HG03558 (cell line): ENCODE data around the gene GJD4.

ENCODE experiments used
- ATAC-seq: cut with Tn5 transposase; IDR thresholded peaks from one replicate; pipeline ENCODE4 v1.9.1; 2021; ENCODE audit warnings: moderate number of reproducible peaks; ENCODE audit not compliant: unreplicated experiment; ENCODE audit errors: extremely low read depth

Gene GJD4

DNA sequence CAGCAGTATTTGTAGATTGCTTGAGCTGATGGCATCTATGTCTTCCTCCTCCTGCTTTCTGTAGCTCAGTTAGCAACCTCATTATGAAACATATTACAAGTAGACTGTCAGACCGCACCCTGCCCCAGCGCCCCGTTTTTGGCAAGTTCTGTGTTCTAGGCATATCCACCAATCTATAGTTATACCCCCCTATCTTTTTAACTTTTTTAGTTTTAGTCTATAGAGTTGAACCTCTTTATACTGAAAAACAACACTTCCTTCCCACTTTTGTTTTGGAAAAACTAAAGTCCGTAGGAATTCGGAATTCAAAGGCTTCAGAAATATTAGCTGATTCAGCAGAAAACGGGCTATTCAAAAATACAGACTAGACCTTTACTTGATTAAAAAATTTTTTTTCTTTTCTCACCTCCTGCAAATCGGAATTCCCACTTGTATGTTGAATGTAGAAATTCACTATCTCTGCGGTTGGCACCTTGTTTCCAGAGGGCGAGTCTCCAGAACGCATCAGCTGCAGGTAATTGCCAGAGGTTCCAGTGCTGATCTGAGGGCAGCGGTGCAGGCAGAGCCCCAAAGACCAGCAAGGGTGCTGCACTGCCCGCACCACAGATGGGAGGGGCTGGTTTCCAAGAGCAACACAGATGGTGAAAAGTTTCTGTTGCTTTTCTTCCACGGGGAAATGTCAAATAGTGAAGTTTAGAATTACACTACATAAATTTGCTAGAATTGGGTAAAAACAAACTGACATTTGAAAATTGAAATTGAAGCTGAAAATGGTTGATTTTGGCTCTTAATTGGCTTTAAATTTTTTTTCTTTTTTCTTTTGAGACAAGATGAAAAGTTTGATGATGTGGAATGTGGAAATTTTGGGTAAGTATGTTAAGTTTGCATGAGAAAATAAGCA, 39.2 kb downstream of the GJD4 start:
- ATAC-seq: no peak

DNA sequence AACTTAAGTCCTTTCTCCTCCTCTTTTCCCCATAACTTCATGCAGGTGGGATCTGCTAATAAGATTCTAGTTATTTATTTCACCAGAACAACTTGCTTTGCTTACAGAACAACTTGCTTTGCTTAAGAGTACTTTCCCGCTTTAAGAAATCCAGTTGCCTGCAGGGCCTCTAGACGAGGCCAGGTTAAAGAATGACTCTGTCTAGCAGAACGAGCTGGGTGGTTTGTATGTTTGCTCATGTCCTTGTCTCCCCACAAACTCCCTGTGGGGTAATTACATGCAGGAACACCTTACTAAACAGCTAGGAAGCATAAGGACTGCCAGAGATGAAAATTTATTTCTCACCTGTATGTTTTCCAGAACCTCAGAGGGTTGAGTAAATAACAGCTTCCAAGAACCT, 45.8 kb downstream of the GJD4 start:
- ATAC-seq: no peak

DNA sequence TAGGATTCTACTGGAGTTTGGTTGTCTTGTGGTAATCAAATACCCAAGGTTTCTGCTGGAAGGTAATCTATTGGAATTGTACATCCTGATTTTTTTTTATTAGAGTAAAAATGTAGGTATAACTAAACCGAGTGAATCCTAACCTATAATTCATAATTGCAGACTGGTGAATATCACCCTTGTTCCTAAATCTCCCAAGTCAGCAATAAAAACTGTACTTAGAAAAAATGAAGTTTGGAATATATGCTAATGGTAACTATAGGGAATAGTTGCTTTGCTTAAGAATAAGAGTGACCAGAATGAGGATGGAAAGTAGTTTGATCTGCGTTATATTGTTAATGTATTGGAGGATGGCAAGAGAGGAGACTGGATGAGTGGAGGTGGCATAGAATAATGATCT, 47.7 kb downstream of the GJD4 start:
- ATAC-seq: no peak

DNA sequence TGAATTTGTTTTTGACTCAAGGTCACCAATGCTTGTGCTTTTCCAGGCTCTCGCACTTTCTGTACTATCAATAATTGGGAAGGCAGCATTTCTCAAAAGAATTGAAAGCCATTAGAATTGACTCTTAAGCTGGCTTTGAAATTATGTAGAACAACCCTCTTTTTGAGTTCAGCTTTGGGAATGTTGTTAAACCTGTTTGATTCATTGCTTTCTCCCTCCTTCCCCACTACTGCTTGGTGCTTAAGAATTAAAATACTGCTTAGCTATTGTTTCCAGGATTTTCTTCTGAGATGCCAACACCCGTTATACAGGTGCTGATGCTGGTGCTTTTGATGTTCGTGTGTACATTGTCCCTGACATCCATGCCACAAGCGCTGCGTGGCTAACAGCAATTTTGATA, 52.5 kb downstream of the GJD4 start:
- no peak for ATAC-seq
